GM21447 (cell line): Measurements from ENCODE around the gene PSMC6.

Source experiments
- ATAC-seq: cut with Tn5 transposase; IDR thresholded peaks from one replicate; pipeline ENCODE4 v1.9.1; 2021; ENCODE audit not compliant: unreplicated experiment

PSMC6 gene

DNA sequence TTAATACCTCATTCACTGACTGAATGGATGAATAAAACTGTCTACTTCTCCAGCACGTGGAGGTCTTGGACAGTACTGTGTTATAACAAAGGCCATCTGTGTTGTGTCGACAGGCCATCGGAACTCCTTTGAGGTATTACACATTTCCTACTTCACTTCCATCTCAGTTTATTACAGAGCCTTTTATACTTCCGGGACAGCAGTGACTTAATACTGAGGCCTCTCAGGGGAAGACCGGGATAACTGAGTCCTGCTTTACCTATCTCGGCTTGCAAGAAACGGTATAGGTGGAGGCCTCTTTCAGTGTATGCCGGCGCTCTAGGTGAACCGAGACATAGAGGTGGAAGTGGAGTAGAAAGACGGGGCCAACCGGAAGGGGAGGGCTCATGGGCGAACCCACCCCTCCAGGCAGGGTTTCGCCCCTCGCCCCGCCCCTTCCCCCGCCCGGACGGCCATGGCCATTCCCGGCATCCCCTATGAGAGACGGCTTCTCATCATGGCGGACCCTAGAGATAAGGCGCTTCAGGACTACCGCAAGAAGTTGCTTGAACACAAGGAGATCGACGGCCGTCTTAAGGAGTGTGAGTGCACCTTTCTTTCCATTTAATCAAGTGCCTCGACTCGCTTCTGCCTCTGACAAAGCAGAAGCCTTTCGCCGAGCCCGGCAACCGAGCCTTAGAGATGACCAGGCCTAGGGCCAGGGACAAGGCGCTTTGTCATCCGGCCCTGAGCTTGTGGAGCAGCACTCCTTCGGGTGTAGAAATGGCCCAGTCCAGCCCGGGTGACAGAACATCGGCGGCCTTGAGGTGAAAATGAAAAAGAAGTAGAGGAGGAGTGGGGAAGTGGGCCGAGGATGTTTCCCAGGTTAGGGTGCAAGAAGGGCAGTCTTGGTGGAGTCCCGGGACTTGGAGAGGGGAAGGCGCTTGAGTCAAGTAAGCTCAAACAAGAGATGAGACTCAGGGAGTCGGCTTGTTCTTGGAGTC lies at the start of gene PSMC6:
Gene PSMC6 (plus strand): TSS at position 477 of the 983 bp plus-strand sequence. CDS start 20 bp downstream, at position 497.
- ATAC-seq = peak; percentile 96

DNA sequence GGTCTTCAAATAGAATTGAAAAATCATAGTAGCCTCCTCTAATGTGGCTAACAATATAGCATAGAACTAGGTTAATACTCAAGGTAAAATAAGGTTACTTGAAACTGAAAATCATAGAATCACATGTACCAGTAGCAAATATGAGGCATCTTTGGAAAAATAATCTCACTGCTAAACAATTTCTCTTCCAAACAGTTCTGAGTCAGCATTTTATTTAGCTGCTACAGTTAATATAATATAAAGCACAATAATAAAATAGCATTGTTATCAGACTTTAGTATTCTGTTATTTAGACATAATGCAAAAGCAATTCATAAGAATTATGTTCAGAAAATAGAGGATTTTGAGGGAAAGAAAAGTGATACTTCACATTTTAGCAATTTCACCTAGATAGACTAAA lies 46.7 kb upstream of the PSMC6 start:
- no peak for ATAC-seq

GRCh38 chr14:52660832-52661231 lies 46.2 kb upstream of the PSMC6 start:
- no peak for ATAC-seq

- no peak for ATAC-seq
Measured at GRCh38 chr14:52661314-52661713, 45.7 kb upstream of the PSMC6 start.

DNA sequence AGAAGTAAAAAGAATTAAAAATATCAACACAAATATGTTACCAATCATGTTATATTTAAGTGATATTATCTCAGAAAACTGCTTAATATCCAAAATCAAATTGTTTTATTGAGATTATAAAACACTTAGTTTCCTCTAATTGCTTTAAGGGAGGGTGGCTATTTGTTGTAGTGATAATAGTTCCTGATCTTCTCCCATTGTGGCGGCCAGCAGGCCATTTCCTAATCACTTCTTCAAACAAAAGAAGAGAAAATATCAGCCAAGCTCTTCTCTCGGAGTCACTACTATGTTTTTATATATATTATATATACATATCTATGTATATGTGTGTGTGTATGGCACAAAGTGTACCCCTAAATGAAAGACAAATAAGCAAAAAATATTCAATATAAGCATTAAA lies 43.1 kb upstream of the PSMC6 start:
- ATAC-seq = no peak

DNA sequence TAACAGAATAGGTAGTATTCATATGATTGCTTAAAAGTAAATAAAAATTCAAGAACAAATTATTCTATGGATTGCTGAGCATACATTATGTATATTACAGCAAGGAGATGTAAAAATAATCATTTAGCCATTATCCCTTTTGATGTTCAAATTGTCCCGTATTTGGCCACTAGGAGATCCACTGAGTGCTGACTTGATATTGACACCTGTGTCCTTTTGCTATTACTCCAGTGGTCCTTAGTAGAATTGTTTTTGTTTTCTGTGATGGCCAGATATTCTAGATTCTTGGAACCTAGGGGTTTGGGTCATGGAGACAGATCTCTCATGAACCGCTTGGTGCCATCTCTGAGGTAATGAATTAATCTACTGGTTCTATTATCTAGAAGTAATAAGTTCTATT lies 28.4 kb upstream of the PSMC6 start:
- no peak for ATAC-seq

GRCh38 chr14:52683985-52684520 lies 22.9 kb upstream of the PSMC6 start:
- ATAC-seq = no peak

GRCh38 chr14:52686176-52686575 lies 20.8 kb upstream of the PSMC6 start:
- no peak for ATAC-seq

DNA sequence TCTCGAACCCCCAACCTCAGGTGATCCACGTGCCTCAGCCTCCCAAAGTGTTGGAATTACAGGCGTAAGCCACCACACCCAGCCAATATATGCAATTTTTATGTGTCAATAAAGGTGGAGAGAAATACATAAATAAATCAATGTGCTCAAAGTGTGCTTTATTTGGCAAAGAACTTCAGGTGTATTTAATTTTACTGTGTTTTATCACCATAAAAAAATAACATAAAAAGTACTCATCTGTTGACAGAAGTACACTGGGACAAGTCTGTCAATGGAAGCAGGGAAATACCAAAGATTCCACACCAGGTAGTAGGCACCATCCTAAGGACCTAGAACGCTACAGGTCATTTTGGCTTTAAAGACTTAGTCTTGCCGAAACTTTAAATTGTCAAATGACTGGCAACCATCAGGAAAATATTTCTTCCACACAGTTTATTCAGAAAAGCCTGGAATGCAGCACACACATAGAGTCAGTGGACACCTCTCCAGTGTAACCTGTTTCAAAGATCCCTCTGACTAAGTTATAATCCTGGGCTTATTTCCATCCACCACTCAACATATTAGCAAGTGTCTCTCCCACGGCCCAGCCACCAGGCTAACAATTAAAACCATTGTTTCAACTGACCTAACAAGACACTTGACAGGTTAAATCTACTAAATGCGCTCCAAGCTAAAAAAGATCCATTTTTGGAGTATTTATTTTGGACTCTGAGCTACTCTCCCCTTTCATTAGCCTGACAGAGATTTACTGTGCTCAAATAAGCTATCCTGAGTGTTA lies 15.8 kb upstream of the PSMC6 start:
- no peak for ATAC-seq

GRCh38 chr14:52692248-52692962 lies 14.6 kb upstream of the PSMC6 start:
- no peak for ATAC-seq

GRCh38 chr14:52693036-52693435 lies 14.0 kb upstream of the PSMC6 start:
- ATAC-seq = no peak

- no peak for ATAC-seq
Measured at GRCh38 chr14:52693532-52693931, 13.5 kb upstream of the PSMC6 start.

- ATAC-seq = peak; percentile 55
Measured at GRCh38 chr14:52694761-52695480, 12.1 kb upstream of the PSMC6 start.

DNA sequence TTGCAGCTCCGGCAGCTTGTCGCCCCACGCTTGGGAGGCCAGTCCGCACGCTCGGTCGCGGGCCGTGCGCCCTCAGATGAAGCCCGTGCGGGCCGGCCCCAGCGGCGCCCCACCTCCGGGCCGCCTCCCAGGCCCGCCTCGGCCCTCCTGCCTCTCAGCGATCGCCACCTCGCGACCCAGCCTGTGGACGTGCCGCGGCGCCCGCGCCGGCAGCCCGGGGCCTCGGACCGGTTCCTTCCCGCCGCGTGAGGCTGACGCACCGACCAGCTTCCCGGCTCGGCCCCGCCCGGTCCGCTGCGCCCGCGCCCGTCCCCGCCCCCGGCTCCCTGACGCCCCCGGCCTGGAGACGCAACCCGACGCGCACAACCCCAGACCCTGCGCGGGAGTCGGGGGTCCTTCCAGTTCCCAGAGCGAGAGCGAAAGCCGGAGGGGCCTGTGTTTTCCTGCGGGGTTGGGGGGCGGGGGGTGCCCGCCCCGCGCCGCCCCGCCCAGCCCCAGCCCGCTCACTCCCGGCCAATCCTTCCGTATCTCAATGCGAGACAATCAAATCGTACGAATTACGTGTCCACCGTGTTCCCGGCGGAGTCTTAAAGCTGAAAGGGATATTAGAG lies 11.4 kb upstream of the PSMC6 start, which contains the start of gene ERO1A:
Gene ERO1A (minus strand): TSS at position 78 of the 611 bp plus-strand sequence. CDS start 77 bp downstream, at position 1.
- peak; percentile 57 for ATAC-seq

- no peak for ATAC-seq
Measured at GRCh38 chr14:52700701-52701172, 6.3 kb upstream of the PSMC6 start.

- no peak for ATAC-seq
Measured at GRCh38 chr14:52701223-52701622, 5.8 kb upstream of the PSMC6 start.

DNA sequence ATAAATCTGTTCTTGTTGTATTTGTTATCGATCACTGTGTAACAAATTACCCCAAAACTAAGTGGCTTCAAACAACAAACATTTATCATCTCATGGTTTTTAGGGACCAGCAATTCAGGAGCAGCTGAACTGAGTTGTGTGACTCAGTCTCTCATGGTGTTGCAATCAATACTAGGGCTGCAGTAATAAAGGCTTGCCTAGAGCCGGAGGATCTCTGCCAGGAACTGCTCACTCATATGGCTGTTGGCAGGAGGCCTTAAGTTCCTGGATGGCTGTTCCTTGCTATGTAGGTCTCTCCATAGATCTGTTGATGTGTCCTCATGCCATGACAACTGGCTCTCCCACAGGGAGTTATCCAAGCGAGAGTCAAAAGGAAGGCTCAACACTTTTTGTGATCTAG lies 3.8 kb upstream of the PSMC6 start:
- ATAC-seq = no peak

DNA sequence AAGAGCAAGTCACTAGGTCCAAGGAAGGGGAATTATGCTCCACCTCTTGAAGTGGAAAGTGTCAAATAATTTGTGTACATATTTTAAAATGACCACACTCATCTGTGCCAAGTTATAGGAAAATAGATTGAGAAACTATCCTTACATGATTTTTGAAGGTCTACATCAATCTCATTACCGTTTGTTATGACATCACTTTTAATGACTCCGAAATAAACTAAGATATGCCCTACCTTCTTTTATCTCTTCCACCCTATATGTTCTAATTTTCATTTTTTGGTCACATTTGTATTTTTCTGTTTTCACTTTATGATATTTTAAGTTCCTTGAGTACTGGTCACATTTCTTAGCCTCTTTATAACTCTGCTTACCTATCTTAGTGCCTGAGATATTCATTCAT lies 3.3 kb upstream of the PSMC6 start:
- ATAC-seq = no peak

DNA sequence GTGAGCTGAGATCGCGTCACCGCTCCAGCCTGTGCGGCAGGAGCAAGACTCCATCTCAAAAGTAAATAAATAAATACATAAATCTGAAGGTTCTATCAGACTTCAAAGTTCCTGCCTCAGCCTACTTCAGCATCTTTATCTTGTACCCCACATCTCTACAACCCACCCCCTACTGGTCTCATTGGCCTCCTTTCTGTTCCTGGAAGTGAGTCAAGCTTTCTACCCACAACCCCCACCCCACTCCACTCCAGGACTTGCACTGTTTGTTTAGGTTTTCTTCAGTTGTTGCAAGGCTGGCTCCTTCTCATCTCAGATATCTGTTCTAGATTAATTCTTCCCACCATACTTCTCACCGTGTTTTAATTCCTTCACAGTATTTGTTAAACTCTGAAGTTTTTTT lies 714 bp upstream of the PSMC6 start:
- no peak for ATAC-seq

GRCh38 chr14:52711666-52712065 lies 4.7 kb downstream of the PSMC6 start:
- ATAC-seq = no peak
